SW480 (cell line): ENCODE results near the gene SIX2.

ENCODE experiments used
- DNase-seq: peaks from one replicate; pipeline ENCODE4 v3.0.0-alpha.2; 2016; ENCODE audit warnings: low spot score

Gene SIX2

DNA sequence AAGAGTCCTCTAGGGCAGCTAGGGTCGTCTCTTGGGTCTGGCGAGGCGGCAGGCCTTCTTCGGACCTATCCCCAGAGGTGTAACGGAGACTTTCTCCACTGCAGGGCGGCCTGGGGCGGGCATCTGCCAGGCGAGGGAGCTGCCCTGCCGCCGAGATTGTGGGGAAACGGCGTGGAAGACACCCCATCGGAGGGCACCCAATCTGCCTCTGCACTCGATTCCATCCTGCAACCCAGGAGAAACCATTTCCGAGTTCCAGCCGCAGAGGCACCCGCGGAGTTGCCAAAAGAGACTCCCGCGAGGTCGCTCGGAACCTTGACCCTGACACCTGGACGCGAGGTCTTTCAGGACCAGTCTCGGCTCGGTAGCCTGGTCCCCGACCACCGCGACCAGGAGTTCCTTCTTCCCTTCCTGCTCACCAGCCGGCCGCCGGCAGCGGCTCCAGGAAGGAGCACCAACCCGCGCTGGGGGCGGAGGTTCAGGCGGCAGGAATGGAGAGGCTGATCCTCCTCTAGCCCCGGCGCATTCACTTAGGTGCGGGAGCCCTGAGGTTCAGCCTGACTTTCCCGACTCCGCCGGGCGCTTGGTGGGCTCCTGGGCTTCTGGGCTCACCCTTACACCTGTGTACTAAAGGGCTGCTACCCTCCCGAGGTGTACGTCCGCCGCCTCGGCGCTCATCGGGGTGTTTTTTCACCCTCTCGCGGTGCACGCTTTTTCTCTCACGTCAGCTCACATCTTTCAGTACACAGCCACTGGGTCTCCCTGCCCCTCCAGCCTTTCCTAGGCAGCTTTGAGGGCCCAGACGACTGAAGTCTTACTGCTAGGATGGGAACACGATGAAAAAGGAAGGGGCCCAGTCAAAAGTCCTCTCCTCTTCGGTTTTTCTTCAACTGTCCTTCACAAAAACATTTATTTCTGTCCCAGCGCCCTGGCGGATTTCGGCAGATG, 8.1 kb downstream of the SIX2 start:
- no peak for DNase-seq

DNA sequence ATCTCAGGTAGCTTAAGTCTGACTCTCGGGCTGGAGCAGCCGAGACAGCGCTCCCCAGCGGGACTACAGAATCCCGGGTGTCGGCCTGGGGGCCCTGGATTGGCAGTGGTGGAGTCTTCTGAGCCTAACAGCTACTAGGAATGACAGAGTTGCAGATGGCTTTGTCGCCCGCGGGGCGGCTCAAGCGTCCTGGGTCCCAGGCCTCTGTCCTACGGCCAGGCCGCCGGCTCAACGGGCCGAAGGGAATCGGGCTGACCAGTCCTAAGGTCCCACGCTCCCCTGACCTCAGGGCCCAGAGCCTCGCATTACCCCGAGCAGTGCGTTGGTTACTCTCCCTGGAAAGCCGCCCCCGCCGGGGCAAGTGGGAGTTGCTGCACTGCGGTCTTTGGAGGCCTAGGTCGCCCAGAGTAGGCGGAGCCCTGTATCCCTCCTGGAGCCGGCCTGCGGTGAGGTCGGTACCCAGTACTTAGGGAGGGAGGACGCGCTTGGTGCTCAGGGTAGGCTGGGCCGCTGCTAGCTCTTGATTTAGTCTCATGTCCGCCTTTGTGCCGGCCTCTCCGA, 8.8 kb downstream of the SIX2 start:
- no peak for DNase-seq

DNA sequence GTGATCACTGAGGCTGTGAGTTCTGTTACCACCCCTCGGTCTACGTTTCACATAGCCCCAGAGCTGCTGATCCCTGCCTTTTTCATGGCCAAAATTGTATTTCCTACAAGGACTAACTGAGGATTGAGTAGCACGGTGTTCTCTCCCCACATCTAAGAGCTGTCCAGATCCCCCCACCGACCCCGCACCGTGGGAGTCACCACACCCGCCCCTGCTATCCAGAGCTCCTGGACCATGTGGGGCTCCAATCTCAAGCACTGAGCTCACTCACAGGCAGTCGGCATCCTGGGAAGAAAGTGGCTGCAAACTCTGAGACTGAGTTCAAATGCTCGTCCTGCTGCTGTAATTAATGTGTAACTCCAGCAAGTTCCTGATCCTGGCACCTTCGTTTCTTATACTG, 9.7 kb downstream of the SIX2 start:
- no peak for DNase-seq

DNA sequence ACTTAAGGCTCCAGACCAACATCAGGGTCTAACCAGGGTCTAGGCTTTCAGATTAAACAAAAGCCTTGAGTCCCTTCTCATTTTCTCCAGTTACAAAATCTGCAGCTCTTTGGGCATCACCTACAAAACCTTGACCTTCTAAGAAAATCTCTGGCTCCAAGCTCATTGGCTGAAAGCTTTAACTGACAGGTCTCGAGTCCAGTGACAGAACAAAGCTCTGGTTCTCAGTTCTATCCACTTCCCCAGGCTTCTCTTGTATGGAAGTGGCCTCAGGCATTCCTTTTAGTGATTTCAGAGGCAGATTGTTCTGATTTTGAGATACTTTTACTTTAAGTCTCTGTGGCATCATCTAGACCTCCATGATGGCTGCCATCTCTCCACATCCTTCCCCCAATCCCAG, 11.3 kb downstream of the SIX2 start:
- DNase-seq: peak; percentile 14

DNA sequence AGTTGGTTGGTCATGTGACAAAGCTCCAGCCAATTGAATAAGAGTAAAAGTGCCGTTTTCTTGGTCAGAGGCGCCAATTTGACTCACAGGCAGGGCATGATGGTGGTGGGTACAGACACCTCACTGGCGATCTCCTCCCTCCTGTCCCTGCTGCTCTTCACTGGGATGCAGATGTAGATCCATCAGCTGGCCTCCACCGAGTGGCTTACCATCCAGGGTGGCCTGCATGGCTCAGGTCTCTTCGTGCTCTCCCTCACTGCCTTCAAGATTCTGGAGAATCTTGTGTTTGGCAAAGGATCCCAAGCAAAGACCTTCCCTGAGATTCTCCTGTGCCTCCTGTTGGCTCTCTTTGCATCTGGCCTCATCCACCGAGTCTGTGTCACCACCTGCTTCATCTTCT, 12.9 kb downstream of the SIX2 start:
- DNase-seq: no peak

DNA sequence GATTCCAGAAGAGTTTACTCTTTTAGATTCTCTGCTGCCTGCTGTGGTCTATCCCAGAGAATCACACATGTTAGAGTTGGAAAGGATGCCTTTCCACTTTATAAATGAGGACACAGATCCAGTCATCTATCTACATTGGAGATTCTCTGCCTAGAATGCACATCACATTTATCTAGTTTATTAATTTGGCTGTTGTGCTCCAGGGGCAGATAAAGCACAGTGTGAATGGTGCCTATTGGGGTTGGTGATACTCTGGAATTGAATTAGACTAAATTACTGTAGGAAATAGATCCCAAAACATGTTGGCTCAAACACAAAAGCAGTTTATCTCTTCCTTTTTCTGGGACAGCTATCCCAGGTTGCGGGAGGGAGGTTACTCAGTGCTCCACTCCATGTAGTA, 14.9 kb downstream of the SIX2 start:
- no peak for DNase-seq

DNA sequence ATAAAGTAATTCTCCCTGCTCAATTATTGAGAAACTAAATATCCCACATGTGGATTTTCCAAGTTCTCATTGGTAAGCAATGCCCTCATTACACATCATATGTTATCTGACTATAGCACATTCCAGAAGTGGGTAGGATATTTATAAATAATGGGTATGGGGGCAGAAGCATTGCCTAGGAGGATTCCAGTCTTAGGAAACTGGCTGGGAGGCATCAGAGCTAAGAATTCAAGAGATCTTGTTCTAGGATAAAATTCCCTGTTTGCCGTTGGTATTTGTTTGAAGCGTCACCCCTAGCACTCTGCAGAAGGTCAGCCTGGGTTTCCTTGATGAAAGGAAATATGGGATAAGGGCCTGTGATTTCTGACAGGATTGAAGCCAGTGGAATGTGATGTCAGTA, 20.1 kb downstream of the SIX2 start:
- no peak for DNase-seq

DNA sequence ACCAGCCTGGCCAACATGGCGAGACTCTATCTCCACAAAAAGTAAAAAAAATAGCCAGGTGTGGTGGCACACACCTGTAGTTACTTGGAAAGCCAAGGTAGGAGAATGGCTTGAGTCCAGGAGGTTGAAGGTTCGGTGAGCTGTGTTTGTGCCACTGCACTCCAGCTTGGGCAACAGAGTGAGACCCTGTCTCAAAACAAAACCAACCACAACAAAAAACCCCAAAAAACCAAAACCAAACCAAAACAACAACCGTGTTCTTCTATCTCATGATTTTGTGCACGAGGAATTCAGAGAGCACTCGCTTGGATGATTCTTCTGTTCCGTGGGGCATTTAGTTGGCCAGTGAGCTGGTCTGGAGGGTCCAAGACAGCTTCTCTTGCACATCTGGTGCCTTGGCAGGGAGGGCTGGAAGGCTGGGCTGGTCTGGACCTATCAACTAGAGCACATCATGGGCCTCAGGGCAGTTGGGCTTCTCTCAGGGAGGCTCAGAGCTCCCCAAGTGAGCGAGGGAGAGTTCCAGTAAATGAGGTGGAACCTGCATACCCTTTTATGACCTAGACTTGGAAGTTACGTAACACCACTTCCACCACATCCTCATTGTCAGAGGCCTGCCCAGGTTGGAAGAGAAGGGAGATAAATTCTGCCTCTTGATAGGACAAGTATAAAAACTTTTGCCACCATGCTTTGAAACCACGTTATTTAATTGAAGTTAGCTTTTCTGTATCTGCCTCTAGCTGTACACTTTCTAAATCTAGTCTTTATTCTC, 25.2 kb downstream of the SIX2 start:
- DNase-seq: no peak

DNA sequence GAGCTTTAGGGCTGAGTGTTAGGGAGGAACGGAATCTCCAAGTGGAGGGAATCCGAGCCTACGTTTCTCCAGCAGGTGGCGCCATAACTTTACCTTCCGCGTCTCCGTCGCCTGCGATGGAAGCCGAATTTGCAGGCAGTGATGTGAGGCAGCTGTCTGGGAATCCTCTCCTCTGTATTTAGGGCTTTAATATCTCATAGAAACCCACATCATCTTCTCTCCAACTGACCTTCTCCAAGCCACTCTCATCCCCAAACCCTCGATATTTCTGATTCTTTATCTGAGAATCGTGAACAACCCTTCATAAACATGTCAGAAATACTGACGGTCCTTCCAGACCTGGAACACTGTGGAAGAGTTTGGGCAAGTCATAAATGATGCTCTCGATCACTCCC, 27.5 kb downstream of the SIX2 start:
- DNase-seq: peak; percentile 67

DNA sequence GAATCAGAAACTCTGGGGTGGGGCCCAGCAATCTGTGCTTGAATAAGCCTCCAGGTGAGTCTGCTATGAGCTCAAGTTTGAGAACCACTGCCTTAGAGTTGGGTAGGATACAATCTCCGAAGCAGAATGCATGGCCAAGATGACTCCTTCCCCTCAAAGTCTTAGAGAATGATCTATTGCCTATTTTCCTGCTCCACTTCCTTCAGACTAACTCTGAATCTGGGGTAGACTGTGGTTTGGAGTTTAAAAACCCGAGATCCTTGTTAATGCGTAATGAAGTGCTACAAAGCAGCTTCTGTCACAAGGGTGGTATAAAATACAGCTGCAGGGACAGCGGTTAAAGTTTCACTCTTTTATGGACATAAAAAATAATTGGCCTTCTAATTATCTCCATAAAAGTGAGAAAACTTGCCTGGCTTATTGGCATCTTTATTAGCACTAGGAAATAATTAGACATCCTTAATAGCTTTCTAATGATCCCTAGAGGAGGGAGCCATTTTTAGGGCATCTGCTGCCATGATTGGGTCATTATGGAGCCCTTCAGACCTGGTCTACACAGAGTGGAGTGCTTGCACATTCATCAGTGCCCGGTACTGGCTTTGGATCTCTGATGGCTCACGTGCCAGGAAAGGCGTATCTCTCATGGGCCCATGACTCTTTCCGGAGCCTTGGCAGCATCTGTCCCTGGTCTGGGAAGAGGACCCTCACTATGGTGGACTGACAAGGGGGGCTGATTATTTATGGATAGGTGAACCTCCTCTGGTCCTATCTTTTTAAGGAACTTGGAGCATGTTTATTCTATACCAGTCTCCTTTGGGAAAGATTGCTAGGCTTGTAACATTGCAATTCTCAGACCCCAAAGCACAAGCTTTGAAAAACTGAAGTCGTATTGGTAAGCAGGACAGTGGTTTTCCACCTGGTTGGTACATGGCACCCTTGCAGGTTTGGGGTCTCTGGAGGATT, 28.2 kb downstream of the SIX2 start:
- DNase-seq: no peak

DNA sequence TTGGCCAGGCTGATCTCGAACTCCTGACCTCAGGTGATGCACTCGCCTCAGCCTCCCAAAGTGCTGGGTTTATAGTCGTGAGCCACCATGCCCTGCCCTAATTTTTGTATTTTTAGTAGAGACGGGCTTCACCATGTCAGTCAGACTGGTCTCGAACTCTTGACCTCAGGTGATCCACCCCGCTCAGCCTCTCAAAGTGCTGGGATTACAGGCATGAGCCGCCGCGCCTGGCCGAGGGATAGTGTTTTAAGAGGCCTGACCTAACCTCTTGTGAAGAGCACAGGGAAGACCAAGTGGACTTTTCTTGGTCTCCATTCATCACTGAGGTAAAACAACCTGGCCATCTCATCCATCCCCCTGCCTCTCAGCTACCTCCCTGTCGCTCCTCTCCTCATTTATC, 29.7 kb downstream of the SIX2 start:
- no peak for DNase-seq

DNA sequence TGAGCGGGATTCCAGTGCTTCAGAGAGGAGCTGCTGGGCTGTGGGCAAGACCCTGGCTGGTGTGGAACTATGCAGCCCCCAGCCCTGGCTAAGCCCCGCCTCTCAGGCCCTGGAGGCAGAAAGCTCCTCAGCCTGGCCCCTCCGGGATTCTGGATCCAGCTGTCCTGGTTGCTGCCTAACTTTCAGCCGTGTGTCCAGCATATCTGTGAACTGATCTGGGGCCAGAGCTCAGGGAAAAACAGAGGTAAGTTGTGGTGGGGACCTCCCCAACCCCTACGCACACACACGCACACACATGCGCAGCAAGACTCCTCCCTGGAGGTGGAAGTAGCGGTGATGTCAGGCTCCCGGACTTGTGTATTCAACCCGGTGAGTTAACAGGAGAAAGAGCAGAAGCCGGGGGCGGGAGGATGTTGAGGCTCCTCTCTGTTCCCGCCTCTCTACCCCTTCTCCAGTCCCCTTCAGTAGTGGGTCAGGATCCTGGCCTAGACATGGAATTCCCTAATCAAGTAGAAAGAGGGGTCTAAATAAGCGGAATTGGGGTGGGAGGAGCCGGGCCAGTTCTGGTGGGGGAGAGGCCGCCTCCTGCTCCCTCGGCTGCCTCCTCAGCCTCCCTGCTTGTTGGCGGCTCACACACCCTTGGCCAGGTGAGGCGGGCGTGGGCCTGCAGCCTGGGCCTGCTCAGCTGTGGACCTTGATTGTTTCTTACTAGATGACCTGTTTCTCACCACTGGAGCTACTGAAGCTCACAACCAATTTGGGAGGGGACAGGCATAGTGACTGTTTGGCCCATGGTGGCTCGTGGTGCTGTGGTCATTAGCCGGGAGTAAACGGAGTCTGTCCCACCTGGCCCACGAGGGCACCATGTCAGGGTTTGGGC, 33.4 kb downstream of the SIX2 start:
- no peak for DNase-seq

DNA sequence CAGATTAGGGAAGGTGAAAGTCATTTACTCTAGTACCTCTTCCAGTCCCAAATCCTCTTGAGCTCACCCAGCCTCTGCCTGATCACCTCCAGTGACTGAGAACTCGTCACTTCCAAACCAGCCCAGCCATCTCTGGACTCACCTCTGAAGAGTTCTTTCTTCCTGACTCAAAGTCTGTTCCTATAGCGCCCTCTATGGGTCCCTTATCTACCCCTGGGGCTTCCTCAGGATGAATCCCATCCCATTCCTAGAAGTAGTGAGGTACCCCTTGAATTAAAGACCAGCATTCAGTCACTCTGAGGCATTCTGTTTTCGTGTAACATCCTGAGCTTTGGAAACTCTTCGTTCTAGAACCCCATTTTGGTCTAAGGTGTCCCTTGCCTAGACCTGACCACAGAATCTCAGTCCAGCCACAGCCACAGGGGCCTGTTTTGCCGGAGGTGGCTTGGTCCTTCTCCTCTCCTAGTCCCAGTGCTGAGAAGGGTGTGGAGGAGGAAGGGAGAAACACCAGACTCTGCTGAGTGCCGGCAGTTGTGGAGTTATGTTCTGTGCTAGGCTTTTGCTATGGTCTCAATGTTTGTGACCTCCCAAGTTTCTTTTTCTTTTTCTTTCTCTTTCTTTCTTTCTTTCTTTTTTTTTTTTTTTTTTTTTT, 35.1 kb downstream of the SIX2 start:
- DNase-seq: peak; percentile 56

DNA sequence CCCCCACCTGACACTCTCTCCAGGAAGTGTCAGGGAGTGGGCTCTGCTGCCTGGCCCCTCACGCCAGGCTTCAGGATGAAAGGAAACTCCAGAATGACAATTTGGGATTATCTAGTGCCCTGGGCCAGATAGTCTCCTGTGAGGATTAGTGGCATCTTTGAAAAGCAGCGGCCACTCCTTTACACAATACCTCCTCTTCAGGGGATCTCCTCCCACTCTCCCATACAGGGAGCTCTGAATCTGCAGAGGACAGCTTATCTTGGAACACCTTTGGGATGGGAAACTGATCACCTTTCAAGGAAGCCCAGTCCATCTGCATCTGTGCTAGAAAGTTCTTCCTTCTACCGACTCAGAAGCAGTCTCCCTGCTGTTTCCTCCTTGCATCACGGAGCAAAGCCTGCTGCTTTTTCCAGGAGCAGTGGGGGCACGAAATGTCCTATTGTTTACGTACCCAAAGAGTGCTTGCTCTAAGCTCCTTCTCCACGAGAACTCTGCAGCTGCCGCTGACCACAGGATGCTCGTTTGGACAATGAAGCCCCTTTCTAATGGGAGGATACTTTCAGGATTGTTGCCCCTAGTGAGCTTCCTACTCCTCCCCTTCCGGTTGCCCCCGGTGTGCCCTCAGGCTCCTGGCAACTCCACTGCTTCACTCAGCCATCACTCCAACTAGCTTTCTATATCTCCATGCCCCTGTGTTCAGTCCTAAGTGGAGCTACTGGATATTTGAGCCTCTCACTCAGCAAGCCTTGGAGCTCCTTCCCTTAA, 36.3 kb downstream of the SIX2 start:
- DNase-seq: no peak

DNA sequence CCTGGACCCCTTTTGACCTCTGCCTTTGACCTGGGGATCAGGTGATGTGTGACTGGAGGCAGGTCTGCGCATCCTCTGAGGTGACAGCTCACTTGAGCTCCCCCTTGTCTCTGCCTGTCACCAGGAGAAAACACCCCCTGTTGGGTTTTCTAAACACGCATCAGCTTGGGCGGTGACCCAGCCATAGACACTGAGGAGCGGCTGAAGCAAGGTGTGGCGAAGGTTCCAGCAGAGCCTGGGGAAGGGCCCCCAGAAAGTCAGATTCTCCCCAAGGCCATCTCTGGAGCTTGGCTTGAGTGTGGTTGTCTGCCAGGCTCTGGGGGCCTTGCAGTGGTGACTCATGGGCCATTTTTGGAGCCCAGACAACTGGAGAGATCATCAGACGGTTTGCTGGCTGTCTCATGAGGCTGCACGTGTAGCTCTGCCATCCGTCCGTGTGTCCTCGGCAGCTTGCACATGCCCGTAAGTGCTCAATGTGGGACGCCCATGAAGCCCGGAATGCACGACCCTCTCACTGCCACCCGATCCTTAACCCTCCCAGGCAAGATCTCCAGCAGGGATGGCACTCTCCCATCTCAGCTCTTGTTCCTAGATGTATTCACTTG, 38.3 kb downstream of the SIX2 start:
- no peak for DNase-seq

DNA sequence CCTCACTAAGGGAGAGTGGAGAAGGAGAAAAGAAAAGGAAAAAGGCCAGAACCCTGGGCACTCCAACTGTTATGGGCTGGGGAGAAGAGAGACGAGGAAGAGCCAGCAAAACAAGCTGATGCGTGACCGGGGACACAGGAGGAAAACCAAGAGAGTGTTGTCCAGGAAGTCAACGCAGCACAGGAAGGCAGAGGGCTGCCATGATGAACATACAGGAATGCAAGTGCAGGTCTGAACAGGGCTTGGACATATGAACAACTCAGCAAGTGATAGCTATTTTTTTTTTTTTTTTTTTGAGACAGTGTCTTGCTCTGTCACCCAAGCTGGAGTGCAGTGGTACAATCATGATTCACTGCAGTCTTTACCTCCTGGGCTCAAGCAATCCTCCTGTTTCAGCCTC, 39.3 kb downstream of the SIX2 start:
- DNase-seq: no peak

DNA sequence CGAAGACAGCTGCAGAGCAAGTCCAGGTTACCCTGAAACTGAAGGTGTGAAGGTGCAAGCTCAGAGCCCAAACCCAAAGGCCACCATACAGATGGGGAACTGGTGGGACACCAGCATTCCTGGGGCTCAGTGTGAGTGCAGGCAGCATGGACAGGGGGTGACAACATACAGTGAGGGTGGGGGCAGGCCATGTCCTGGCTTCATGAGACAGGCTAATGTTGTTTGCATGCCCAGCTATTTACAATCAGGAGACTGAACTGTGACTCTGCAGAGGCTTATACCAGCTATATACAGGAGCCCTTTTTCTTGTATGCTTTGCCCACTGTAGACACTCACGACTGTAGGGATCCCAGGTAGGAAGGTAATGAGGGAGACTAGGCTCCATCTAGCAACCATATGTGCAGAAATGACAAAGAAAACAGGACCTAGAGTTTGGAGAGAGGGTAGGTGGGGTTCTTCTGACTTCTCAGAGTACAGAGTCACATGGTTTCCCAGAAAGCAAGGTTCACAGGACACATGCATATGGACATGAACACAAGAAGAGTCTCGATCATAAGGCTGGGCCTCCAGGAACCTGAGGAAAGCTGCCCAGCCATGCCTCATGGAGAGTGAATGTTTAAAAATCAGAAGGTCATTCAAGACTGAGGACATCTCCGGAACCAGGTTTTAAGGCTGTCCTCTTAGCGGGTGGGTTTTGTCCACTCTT, 41.4 kb downstream of the SIX2 start:
- DNase-seq: no peak

DNA sequence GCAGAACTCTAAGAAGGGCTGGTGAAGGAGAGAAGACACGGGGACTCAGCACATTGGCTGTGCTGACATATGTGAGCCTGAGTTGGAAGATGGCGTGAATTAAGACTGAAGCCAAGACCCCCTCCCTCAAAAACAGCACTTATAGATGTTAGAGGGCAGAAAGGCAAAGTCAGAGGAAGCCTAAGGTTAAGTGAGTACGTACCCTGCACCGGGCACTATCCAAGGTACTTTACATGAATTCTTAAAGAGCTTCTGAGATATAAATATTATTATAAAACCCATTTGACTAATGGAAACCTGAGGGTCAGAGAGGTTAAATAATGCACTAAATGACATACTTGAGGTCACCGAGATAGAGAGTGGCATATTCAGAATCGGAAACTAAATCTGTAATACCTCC, 42.2 kb downstream of the SIX2 start:
- DNase-seq: no peak
